ENCODE results near the gene XKR8. TPM values are rescaled to one million over a fixed set of nuclear protein-coding genes. Genes with fewer than 3 reads are reported as not detected.

The XKR8 gene
- total and polyA plus RNA-seq, 2 of the 13 experiments (the other 11 are each of a cell fraction or from before 2014, with no cell fraction given) = 5.4 to 6.3 TPM

GRCh38 chr1:27968692-27969091 is 8.9 kb downstream of the XKR8 start:
- intact Hi-C loops (cut with micrococcal nuclease; ENCODE audit: unreplicated experiment) = no loop called here

DNA sequence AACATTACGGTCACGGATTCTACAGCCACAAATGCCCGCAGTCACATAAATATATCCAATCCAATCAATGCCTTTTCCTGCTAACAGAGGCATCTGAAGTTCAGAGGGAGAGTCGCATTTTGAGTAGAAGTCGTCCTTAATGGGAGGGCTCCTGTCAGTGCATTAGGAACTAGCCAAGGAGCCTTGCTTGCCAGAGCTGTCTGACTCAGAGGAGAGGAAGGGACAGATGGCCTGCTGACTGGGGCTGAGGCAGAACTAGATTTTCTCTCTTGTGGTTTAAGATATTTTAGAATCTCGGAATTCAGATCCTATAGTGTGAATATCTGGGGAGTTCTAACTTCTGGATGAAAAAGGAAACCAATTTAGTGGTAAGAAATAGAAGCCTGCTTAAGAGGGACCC is 10.6 kb downstream of the XKR8 start:
- Histone ChIP-seq H3K27ac (ENCODE audit: extremely low read length, insufficient read depth, low read length) (no peak overlapping the region), H4K20me1 (ENCODE audit: insufficient read depth, low read length) (no peaks in the 10 kb centered on the region), H3K4me3 (replicated peaks in 1 of 3; ENCODE audit: insufficient read depth in 1 of 3, low read depth in 2 of 3, low read length in 3 of 3) (no peak overlapping the region), H3K9me3 (ENCODE audit: low read length) (no peaks in the 10 kb centered on the region), H3K4me1 (ENCODE audit: insufficient read depth, low read length) (peaks cover 11% of the 10 kb centered on the region; the same call in 1 of the 2 replicates), H3K4me2 (ENCODE audit: low read depth, low read length) (no peak overlapping the region), H3K27me3 (ENCODE audit: control insufficient read depth in 1 of 2, insufficient read depth in 2 of 2, low read length in 2 of 2) (no peaks in the 10 kb centered on the region), H3K79me2 (ENCODE audit: insufficient read depth, low read length) (no peaks in the 10 kb centered on the region), H2AFZ (ENCODE audit: low read length) (no peak overlapping the region), H3K36me3 (replicated peaks in 1 of 2; ENCODE audit: control insufficient read depth in 1 of 2, insufficient read depth in 2 of 2, low read length in 2 of 2) (peaks cover 7 to 18% of the 10 kb centered on the region in 2 experiments; a peak in 4 of 5 replicates), H3K9ac (ENCODE audit: insufficient read depth, low read depth, low read length) (no peak overlapping the region)
- 97% methylated on average over 6 of the region's 6 CpGs for WGBS (ENCODE audit: low lambda C conversion rate)
- DNase-seq (ENCODE audit: low spot score) (no peak), ATAC-seq (no peak), FAIRE-seq (no peak)
- ChIA-PET POLR2A (no interaction called here), CTCF (ENCODE audit: low intra/inter-chr PET ratio, low total read pairs) (no interaction called here)
- in situ Hi-C loops (cut with HindIII; ENCODE audit: extremely low pct_ligation_motif_present, low pct_unique_long_range_greater_than_20kb) (no loop called here), intact Hi-C loops (cut with micrococcal nuclease; ENCODE audit: unreplicated experiment) (no loop called here)
- BruUV-seq (replicated peaks) = no TSS peak
- no peak for TF ChIP-seq ZNF572 (CRISPR knock-in tag; IDR thresholded peaks at IDR 0.05)
- TF ChIP-seq, protein P1, sequence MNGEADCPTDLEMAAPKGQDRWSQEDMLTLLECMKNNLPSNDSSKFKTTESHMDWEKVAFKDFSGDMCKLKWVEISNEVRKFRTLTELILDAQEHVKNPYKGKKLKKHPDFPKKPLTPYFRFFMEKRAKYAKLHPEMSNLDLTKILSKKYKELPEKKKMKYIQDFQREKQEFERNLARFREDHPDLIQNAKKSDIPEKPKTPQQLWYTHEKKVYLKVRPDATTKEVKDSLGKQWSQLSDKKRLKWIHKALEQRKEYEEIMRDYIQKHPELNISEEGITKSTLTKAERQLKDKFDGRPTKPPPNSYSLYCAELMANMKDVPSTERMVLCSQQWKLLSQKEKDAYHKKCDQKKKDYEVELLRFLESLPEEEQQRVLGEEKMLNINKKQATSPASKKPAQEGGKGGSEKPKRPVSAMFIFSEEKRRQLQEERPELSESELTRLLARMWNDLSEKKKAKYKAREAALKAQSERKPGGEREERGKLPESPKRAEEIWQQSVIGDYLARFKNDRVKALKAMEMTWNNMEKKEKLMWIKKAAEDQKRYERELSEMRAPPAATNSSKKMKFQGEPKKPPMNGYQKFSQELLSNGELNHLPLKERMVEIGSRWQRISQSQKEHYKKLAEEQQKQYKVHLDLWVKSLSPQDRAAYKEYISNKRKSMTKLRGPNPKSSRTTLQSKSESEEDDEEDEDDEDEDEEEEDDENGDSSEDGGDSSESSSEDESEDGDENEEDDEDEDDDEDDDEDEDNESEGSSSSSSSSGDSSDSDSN (CRISPR knock-in tag; IDR thresholded peaks at IDR 0.05) = no peak
- no peak for TF ChIP-seq ZNF280D (CRISPR knock-in tag; IDR thresholded peaks at IDR 0.05)
- TF ChIP-seq ZNF710 (CRISPR knock-in tag; IDR thresholded peaks at IDR 0.05; ENCODE audit: borderline replicate concordance) = no peak
- TF ChIP-seq CENPX (CRISPR knock-in tag; IDR thresholded peaks at IDR 0.05) = no peak
- no peak for TF ChIP-seq MZF1 (CRISPR knock-in tag; IDR thresholded peaks at IDR 0.05; ENCODE audit: borderline replicate concordance)
- no peak for TF ChIP-seq ZNF460 (CRISPR knock-in tag; IDR thresholded peaks at IDR 0.05; ENCODE audit: borderline replicate concordance)

More at GRCh38 chr1:27968692-27969091, 8.9 kb downstream of the XKR8 start:
- Histone ChIP-seq H3K4me3 (replicated peaks in 1 of 3; ENCODE audit: insufficient read depth in 1 of 3, low read depth in 2 of 3, low read length in 3 of 3) (no peak overlapping the region), H3K36me3 (replicated peaks in 1 of 2; ENCODE audit: control insufficient read depth in 1 of 2, insufficient read depth in 2 of 2, low read length in 2 of 2) (peaks cover 5 to 12% of the 10 kb centered on the region in 2 experiments; a peak in 4 of 5 replicates), H2AFZ (ENCODE audit: low read length) (no peak overlapping the region), H3K9ac (ENCODE audit: insufficient read depth, low read depth, low read length) (no peak overlapping the region), H3K27ac (ENCODE audit: extremely low read length, insufficient read depth, low read length) (no peak overlapping the region), H3K4me1 (ENCODE audit: insufficient read depth, low read length) (no peaks in the 10 kb centered on the region), H4K20me1 (ENCODE audit: insufficient read depth, low read length) (no peaks in the 10 kb centered on the region), H3K27me3 (ENCODE audit: control insufficient read depth in 1 of 2, insufficient read depth in 2 of 2, low read length in 2 of 2) (no peaks in the 10 kb centered on the region), H3K4me2 (ENCODE audit: low read depth, low read length) (no peak overlapping the region), H3K79me2 (ENCODE audit: insufficient read depth, low read length) (no peaks in the 10 kb centered on the region), H3K9me3 (ENCODE audit: low read length) (no peaks in the 10 kb centered on the region)
- no peak for FAIRE-seq
- in situ Hi-C loops (cut with HindIII; ENCODE audit: extremely low pct_ligation_motif_present, low pct_unique_long_range_greater_than_20kb) = no loop called here
- ChIA-PET CTCF (ENCODE audit: low intra/inter-chr PET ratio, low total read pairs) (no interaction called here), POLR2A (no interaction called here)
- no peak for ATAC-seq
- BruUV-seq (replicated peaks) = no TSS peak
- no peak for DNase-seq (ENCODE audit: low spot score)
- WGBS (ENCODE audit: low lambda C conversion rate) = 92% methylated on average over 3 of the region's 3 CpGs
- no peak for TF ChIP-seq NCOA5 (CRISPR knock-in tag; IDR thresholded peaks at IDR 0.05)
- TF ChIP-seq RBM39 (IDR thresholded peaks at IDR 0.05; ENCODE audit: low read depth, low read length, poor library complexity, severe bottlenecking) = no peak
- no peak for TF ChIP-seq ZNF614 (CRISPR knock-in tag; IDR thresholded peaks at IDR 0.05; ENCODE audit: borderline replicate concordance)
- TF ChIP-seq FOXM1 (CRISPR knock-in tag; IDR thresholded peaks at IDR 0.05) = no peak
- no peak for TF ChIP-seq ZNF160 (CRISPR knock-in tag; IDR thresholded peaks at IDR 0.05)
- TF ChIP-seq NFATC3 (CRISPR knock-in tag; IDR thresholded peaks at IDR 0.05) = no peak
- no peak for TF ChIP-seq KLF6 (CRISPR knock-in tag; IDR thresholded peaks at IDR 0.05)
- TF ChIP-seq DNMT3B (CRISPR knock-in tag; conservative IDR thresholded peaks at IDR 0.05) = no peak
- TF ChIP-seq ZNF382 (CRISPR knock-in tag; IDR thresholded peaks at IDR 0.05; ENCODE audit: borderline replicate concordance) = no peak

Measured in HepG2 (cell line).